ENCODE data around the gene CSN2.
A peak's percentile ranks its signal among the peaks of the same experiment; 100 is the strongest.
"Not testable (repeated sequence)": the region's sequence is repeated elsewhere in the genome, so short reads cannot be mapped to it uniquely, and the experiment has no call there.

CSN2 gene

GRCh38 chr4:69965628-69966027 is at the start of gene CSN2:
Gene CSN2 (minus strand): TSS chr4:69965728. CDS start chr4:69960995, 4,733 bp downstream.
- DNase-seq (ENCODE audit: low spot score) = no peak

DNA sequence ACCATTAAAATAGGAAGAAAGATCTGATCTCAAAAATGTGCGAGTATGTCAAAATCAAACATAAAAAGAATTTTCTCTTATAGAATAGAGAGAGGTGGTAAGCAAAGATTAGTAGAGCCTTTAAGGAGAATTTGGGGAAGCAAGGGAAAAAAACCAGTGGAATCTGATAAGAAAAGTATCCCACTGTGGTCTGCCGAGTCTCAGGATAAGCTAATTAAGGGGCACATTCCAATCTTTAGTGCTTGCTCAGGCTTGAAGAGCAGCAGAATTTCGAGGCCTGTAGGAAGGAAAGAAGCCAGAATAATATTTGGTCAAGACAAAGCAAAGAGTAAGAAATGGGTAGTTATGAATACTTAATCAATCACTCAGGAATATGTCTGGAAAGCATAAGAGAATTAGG is 43.2 kb upstream of the CSN2 start:
- no peak for DNase-seq (ENCODE audit: low spot score)

- DNase-seq (ENCODE audit: low spot score) = no peak
These were observed 37.0 kb upstream of the CSN2 start for GRCh38 chr4:70002507-70002906.

GRCh38 chr4:70000711-70001110 is 35.2 kb upstream of the CSN2 start:
- no peak for DNase-seq (ENCODE audit: low spot score)

- DNase-seq (ENCODE audit: low spot score) = no peak
These were observed 33.9 kb upstream of the CSN2 start for GRCh38 chr4:69999420-69999819.

DNA sequence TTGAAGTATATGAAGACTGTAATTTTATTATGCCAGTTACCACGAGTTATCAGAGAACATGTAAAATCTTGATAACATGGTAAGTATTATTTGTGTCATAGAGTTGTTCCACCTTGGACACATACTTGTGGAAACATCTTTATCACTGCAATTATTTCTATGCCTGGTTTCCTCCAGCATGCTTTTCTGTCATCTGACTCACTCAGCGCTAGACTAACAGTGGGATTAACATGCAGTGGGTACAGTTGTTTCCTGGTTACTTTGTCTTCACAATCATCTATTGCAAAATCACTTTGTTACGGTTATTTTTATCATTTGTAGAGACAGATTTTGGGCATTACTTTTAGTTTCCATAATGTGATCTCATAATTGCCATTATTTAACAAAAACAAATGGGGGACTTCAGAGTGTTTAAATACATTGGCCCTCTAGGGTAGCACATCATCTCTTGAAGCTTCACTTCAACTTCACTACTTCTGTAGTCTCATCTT is 30.0 kb upstream of the CSN2 start, which contains the start of gene STATH:
Gene STATH, plus strand, starts transcription at position 441 of the 491 bp plus-strand sequence. CDS start 2,472 bp downstream, outside the sequence.
- no peak for DNase-seq (ENCODE audit: low spot score)

- DNase-seq (ENCODE audit: low spot score) = no peak
These were observed 29.3 kb upstream of the CSN2 start for GRCh38 chr4:69994782-69995181.

DNA sequence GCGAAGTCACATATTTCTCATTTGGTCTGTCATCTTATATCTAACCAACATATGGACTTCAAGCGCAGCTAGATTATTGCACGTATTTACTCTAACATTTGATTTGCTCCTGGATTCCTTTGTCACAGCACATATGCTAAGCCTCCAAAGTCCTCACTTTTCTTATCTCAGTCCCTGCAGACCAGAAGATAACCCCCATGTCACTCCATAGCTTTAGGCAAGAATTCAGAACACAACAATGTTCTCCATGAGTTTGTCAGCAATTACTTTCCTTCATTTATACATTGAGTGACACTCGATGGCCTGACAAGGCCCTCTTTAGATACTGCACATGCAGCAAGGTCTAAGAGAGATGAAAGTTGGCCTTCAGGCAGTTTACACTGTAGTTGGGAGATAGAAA is 25.5 kb upstream of the CSN2 start:
- DNase-seq (ENCODE audit: low spot score) = no peak

DNA sequence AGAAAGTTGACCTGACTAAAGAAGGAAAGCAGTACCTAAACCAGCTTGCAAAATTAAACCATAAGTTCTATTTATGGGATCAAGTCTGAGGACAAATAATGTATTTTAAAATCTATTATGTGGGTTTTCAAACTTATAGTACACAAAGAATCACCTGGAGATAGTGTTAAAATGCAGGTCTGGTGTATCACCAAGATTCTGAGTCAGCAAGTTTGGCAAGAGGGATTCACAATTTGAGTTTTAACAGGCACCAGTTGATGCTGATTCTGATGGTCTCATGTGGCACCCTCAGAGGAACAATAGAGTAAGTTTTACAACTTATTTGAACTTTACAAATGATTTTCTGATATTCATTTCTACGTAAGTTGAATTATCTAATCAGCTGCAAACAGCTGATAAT is 21.1 kb upstream of the CSN2 start:
- no peak for DNase-seq (ENCODE audit: low spot score)

DNA sequence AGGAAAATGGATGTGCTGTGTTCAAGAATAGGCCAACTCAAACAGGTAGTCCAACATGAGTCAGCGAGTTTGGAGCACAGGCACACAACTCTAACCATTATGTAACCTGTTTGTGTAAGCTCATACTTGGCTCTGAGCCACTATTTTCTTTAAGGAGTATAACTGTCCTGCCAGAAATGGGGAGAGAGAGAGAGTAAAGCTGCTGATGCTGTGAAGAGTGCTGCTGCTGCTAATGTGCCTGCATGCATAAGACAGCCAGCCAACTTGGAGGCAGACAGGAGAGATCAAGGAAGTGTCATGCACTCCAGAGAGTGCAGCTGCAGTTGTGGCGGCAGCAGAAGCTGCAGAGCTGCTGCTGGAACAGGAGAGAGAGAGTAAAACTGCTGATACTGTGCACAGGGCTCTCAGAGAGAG is 18.5 kb upstream of the CSN2 start:
- DNase-seq (ENCODE audit: low spot score) = peak; percentile 19

GRCh38 chr4:69977582-69977981 is 12.1 kb upstream of the CSN2 start:
- no peak for DNase-seq (ENCODE audit: low spot score)

- DNase-seq (ENCODE audit: low spot score) = no peak
These were observed 9.1 kb upstream of the CSN2 start for GRCh38 chr4:69974631-69975030.

DNA sequence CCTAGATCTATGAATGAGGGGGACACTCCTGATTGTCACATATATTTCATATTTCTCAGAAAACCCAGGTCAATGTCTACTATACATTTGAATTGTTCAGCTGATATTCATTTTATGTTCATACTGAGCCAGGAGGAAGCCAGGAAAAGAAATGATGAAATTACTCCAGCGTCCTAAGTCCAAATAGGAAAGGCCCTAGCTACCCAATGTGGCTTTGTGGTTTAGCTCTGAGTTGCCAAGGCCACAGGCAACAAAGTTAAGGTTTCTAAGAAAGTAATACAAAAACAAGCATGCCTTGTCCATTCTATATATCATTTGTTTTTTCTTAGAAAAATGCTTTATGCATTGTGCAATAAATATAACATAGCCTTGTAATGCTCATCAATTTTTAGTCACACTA is 4.5 kb upstream of the CSN2 start:
- no peak for DNase-seq (ENCODE audit: low spot score)

GRCh38 chr4:69957209-69957608 is 8.3 kb downstream of the CSN2 start:
- no peak for DNase-seq (ENCODE audit: low spot score)

GRCh38 chr4:69951602-69952001 is 13.9 kb downstream of the CSN2 start:
- DNase-seq (ENCODE audit: low spot score) = no peak

DNA sequence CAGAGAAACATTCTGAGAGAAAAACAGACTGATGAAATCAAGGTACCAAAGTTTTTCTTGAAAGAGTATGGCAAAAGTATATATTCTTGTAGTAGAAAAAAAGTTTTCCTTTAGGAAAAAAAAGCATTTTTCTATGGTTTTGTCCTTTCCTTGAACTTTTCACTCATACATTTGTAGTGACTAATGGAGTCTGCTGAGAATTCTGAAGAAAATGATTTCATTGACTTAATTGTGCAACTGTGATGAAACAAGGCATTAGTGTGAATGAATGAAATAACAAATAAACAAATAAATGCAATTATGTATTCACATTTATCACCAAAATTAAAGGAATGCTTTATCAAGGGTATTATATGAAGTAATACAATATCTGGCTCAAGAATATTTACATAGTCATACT is 29.0 kb downstream of the CSN2 start:
- DNase-seq (ENCODE audit: low spot score) = no peak

GRCh38 chr4:69934150-69934549 is 31.4 kb downstream of the CSN2 start:
- no peak for DNase-seq (ENCODE audit: low spot score)

DNA sequence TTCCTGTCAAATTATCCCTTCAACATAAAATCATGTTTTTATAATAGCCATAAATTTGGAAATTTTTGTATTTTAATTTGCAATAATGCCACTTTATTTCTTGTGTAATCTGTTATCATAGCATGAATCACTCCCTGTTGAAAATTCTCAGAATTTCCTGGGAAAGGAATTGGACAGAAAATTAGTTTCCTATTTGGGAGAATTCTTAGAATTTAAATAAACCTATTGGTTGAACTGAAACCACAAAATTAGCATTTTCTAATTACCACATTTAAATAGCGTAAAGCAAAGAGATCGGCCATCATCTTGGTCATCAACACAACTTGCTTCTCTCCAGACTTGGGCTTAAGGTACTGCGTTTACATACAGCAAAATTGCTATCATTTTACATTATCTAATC is 34.8 kb downstream of the CSN2 start, which contains the start of gene CSN1S1:
Gene CSN1S1, plus strand, starts transcription at position 301 of the 400 bp plus-strand sequence. CDS start 1,488 bp downstream, outside the sequence.
- DNase-seq (ENCODE audit: low spot score) = no peak

GRCh38 chr4:69923782-69924410 is 41.6 kb downstream of the CSN2 start:
- not testable (repeated sequence) for DNase-seq (ENCODE audit: low spot score)

GRCh38 chr4:69920874-69921273 is 44.7 kb downstream of the CSN2 start:
- DNase-seq (ENCODE audit: low spot score) = no peak

DNA sequence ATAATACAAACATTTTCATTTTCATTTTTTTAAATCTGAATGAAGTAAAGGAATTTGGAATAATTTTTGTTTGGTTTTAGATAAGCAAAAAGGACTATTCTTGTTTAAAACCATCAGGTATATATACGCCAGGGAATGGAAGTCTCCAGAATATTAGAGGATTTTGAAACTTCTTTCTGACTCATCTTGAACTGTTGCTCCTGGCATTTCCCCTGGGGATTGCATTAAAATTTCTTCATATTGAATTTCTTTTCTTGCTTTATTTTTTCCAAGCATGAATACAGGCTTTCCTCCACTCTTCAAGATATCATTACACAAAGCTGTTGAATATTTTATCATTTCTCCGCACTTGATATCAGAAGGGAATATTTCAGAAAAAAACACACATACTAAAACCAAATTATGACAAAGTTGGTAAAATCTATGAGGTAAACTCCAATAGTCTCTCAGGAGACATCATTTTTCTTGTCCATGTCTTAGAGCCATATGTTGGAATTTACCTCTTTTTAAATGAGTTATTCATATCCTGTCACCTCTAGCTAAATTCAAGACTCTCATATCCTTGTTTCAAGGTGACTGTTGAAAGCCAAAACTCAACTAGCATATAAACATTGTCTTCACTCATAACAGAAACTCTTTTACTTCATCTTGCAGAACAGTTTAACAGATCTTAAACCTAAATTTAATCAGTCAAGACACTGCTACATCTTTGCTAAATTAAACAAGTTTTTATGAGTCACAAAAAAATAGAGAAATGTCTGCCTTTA is 55.3 kb downstream of the CSN2 start:
- no peak for DNase-seq (ENCODE audit: low spot score)

GRCh38 chr4:69909195-69909594 is 56.3 kb downstream of the CSN2 start:
- DNase-seq (ENCODE audit: low spot score) = no peak

GRCh38 chr4:69907151-69907550 is 58.4 kb downstream of the CSN2 start:
- no peak for DNase-seq (ENCODE audit: low spot score)
